Spleen (tissue), 7 donors: ENCODE data around the gene ATP6V1E1.

Experiments
- POLR2A ChIP-seq, 3 donors: fragments of 450-650 bp; IDR thresholded peaks; one replicate each; pipeline ENCODE4 v1.5.1; 2017; ENCODE audit warnings: antibody characterized with exemption in 3 of 3, mild to moderate bottlenecking in 1 of 3
- POLR2AphosphoS5 ChIP-seq, 3 donors: sonication (generic); formaldehyde crosslinking; IDR thresholded peaks; one replicate each; pipeline ENCODE4 v1.5.1; 2017; ENCODE audit warnings: antibody characterized with exemption in 3 of 3
- TF ChIP-seq, protein P1 (sequence below), 11 experiments: fragments of 200-600 bp in 7 of 11; fragments of 450-650 bp in 4 of 11; sonication (generic) in 4 of 11; IDR thresholded peaks in 8 of 11; conservative IDR thresholded peaks in 3 of 11; 1 replicate in 7 of 11; 2 replicates in 4 of 11; pipeline versions ENCODE4 v1.4.0 to v1.8.0; 2016 to 2021; ENCODE audit warnings: antibody characterized with exemption in 11 of 11, inconsistent platforms in 4 of 11, mild to moderate bottlenecking in 1 of 11
- donor health status: DM: no; HTN: no; CAD: no; lungs with moderate emphysema.
- donor health status: DM: no; HTN: no; CAD: no.
- donor health status: DM: no; HTN: no; CAD: no.

DNA sequence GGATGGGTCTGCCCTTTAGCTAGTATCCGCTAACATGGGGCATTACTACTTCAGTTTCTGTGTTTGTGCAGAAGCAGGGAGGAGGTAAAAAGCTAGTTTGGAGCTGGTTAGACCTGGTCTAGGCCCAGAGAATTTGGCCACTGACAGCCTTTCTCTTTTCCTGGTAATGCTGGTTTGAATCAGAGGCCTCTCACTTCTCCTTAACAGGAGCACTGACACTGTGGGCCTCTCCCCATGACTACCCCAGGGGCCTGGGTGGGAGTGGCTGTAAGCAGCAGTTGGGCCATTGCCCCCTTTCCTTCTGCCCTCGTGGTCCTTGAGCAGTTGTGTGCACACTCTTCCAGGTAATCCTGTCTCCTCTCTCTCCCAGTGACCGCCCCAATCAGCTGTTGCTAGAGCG lies 73.7 kb downstream of the ATP6V1E1 start:
- TF ChIP-seq, protein P1, sequence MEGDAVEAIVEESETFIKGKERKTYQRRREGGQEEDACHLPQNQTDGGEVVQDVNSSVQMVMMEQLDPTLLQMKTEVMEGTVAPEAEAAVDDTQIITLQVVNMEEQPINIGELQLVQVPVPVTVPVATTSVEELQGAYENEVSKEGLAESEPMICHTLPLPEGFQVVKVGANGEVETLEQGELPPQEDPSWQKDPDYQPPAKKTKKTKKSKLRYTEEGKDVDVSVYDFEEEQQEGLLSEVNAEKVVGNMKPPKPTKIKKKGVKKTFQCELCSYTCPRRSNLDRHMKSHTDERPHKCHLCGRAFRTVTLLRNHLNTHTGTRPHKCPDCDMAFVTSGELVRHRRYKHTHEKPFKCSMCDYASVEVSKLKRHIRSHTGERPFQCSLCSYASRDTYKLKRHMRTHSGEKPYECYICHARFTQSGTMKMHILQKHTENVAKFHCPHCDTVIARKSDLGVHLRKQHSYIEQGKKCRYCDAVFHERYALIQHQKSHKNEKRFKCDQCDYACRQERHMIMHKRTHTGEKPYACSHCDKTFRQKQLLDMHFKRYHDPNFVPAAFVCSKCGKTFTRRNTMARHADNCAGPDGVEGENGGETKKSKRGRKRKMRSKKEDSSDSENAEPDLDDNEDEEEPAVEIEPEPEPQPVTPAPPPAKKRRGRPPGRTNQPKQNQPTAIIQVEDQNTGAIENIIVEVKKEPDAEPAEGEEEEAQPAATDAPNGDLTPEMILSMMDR (IDR thresholded peaks at IDR 0.05 in 8 of 11, conservative IDR thresholded peaks at IDR 0.05 in 3 of 11): no peak
- no peak for TF ChIP-seq POLR2AphosphoS5 (IDR thresholded peaks at IDR 0.05)
- TF ChIP-seq POLR2A (IDR thresholded peaks at IDR 0.05): no peak
